ENCODE measurements around the gene VEGFA.

The VEGFA gene

DNA sequence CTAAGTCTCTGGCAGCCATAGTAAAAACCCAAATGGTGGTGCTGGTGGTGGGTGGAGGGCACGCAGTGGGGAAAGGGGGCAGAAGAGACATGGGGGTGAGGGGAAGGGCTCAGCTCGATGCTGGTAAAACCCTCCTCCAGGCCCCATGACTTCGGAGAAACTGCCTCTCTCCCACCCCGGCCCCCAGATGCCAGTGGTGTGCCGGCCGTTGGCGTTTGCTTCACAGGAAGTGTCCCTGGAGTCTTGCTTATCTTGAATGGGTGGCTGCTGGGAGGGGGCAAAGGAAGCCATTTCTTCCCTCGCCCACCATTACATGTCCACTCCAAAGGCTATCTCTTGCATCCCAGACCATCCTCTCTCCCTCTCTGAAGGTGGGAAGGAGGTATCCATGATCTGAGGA lies 25.4 kb downstream of the VEGFA start:
- no peak for DNase-seq (ENCODE audit: low read depth in 1 of 2, low spot score in 1 of 2)
- H3K27ac ChIP-seq (replicated peaks) = peak overlapping the region; percentile 38

DNA sequence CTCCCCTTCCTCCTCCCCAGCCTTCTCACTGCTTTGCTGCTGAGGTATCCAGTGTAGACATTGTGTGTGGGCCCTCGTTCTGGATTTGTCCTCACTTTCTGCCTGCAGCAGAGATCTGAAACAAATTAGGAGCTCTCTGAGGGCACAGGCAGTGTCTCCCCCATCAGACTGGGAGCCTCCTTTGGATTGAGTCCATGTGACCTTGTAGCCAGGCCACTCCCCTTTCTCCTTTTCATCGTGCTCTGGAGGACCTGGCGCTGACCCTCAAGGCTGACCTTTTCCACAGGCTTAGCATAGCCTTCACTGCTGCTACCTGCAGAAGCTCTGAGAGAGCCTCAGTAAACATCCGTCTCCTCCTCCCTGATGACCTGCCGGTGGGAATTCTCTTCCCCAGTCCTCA lies 26.2 kb downstream of the VEGFA start:
- H3K27ac ChIP-seq (replicated peaks) = peak overlapping the region; percentile 45
- H3K27me3 ChIP-seq (ENCODE audit: insufficient read depth, poor library complexity, severe bottlenecking) = no peaks in the 10 kb centered on the region
- TF ChIP-seq, protein P1, sequence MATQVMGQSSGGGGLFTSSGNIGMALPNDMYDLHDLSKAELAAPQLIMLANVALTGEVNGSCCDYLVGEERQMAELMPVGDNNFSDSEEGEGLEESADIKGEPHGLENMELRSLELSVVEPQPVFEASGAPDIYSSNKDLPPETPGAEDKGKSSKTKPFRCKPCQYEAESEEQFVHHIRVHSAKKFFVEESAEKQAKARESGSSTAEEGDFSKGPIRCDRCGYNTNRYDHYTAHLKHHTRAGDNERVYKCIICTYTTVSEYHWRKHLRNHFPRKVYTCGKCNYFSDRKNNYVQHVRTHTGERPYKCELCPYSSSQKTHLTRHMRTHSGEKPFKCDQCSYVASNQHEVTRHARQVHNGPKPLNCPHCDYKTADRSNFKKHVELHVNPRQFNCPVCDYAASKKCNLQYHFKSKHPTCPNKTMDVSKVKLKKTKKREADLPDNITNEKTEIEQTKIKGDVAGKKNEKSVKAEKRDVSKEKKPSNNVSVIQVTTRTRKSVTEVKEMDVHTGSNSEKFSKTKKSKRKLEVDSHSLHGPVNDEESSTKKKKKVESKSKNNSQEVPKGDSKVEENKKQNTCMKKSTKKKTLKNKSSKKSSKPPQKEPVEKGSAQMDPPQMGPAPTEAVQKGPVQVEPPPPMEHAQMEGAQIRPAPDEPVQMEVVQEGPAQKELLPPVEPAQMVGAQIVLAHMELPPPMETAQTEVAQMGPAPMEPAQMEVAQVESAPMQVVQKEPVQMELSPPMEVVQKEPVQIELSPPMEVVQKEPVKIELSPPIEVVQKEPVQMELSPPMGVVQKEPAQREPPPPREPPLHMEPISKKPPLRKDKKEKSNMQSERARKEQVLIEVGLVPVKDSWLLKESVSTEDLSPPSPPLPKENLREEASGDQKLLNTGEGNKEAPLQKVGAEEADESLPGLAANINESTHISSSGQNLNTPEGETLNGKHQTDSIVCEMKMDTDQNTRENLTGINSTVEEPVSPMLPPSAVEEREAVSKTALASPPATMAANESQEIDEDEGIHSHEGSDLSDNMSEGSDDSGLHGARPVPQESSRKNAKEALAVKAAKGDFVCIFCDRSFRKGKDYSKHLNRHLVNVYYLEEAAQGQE (IDR thresholded peaks at IDR 0.05; ENCODE audit: insufficient replicate concordance, low read depth) = no peak
- TF ChIP-seq GABPA (IDR thresholded peaks at IDR 0.05; ENCODE audit: low read depth) (no peak), POLR2AphosphoS5 (IDR thresholded peaks at IDR 0.05; ENCODE audit: low read depth) (no peak), SPI1 (IDR thresholded peaks at IDR 0.05; ENCODE audit: borderline replicate concordance, low read depth) (no peak), CTCF (IDR thresholded peaks at IDR 0.05; ENCODE audit: insufficient read depth, low read length) (no peak)
- DNase-seq (ENCODE audit: low read depth in 1 of 2, low spot score in 1 of 2) = no peak
- no peak overlapping the region for H3K4me3 ChIP-seq (replicated peaks; ENCODE audit: insufficient read depth, low read length)

More for the DNA sequence above, 25.4 kb downstream of the VEGFA start:
- TF ChIP-seq SPI1 (IDR thresholded peaks at IDR 0.05; ENCODE audit: borderline replicate concordance, low read depth) (no peak), GABPA (IDR thresholded peaks at IDR 0.05; ENCODE audit: low read depth) (no peak), CTCF (IDR thresholded peaks at IDR 0.05; ENCODE audit: insufficient read depth, low read length) (no peak), POLR2AphosphoS5 (IDR thresholded peaks at IDR 0.05; ENCODE audit: low read depth) (no peak)
- TF ChIP-seq, protein P1 (IDR thresholded peaks at IDR 0.05; ENCODE audit: insufficient replicate concordance, low read depth) = no peak
- Histone ChIP-seq H3K27me3 (ENCODE audit: insufficient read depth, poor library complexity, severe bottlenecking) (no peaks in the 10 kb centered on the region), H3K4me3 (replicated peaks; ENCODE audit: insufficient read depth, low read length) (no peak overlapping the region)

DNA sequence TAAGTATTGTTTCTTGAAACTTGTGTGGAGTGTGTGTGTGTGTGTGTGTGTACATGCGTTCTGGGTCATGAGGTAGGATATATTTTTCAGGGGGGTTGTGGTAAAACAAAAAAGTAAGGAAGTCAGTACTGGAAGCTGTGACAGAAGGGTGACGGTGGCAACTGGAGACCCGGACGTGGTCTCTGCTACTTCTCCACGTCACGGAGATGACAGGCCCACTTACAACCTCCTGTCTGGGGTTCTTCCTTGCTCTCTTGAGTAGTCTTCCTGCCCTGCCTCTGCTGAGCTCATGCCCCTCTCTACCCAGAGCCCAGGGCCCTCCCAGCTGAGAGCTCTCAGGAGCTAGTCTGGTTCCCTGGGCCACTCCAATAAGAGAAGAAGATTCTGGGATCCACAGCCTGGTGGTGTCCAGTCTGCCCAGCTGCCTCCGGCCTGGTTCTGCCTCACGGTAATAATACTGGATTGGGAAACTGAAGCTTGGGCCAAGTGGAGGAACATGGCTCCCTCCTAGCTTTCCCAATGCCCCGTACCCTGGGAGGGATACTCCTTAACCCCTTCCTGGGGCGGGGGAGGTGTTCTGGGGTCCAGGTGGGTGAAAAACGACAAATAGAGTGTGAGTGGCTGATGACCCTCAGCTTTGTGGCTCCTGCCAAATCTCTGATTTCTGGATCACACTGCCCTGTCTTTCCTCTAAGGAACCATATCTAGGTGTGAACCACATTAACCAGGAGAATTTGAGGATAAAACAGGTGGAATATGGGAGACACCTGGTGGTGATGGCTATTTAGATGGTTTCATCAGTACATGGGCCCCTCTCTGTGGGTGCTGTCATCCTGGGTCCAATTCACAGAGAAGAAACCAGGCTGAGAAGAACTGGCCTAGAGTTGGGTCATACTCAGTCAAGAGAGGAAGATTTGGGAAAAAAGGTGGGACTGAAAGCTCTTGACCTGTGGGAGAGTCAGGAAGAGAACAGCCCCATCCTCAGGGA lies 27.2 kb downstream of the VEGFA start:
- TF ChIP-seq POLR2AphosphoS5 (IDR thresholded peaks at IDR 0.05; ENCODE audit: low read depth) (no peak), GABPA (IDR thresholded peaks at IDR 0.05; ENCODE audit: low read depth) (peak; percentile 65), SPI1 (IDR thresholded peaks at IDR 0.05; ENCODE audit: borderline replicate concordance, low read depth) (no peak)
- TF ChIP-seq, protein P1 (IDR thresholded peaks at IDR 0.05; ENCODE audit: insufficient replicate concordance, low read depth) = no peak
- Histone ChIP-seq H3K4me3 (replicated peaks; ENCODE audit: insufficient read depth, low read length) (no peak overlapping the region), H3K27ac (replicated peaks) (peak overlapping the region; percentile 45), H3K27me3 (ENCODE audit: insufficient read depth, poor library complexity, severe bottlenecking) (no peaks in the 10 kb centered on the region)
- DNase-seq (ENCODE audit: low read depth in 1 of 2, low spot score in 1 of 2) = peak in 1 of 2 experiments; percentile 61

Data from HL-60 (cell line).